ENCODE data around the gene LRRC72. TPM values are rescaled to one million over a fixed set of nuclear protein-coding genes. Genes with fewer than 3 reads are reported as not detected.
A peak's percentile ranks its signal among the peaks of the same experiment; 100 is the strongest.

The LRRC72 gene
- total RNA-seq, 2 donors from 2014 or later = not detected

- ATAC-seq = peak; percentile 99
- Histone ChIP-seq H3K27me3 (no peaks in the 10 kb centered on the region), H3K27ac (peak overlapping the region in 3 of 4 donors; percentile 21 to 46 (median 32)), H3K4me1 (no peaks in the 10 kb centered on the region), H3K36me3 (replicated peaks in 1 of 2; ENCODE audit: insufficient read depth in 1 of 2, low read depth in 2 of 2) (no peaks in the 10 kb centered on the region), H3K9me3 (no peaks in the 10 kb centered on the region), H3K4me3 (no peak overlapping the region)
- WGBS, 2 donors = 43 to 47% methylated on average over 10 of the region's 10 CpGs
- TF ChIP-seq POLR2A (IDR thresholded peaks at IDR 0.05) (no peak), CTCF (IDR thresholded peaks at IDR 0.05) (no peak)
- peak; percentile 63 to 81 (median 72) for DNase-seq
- intact Hi-C loops (cut with DNase I) = no loop called here
Observed at GRCh38 chr7:16554518-16555236, 28.1 kb downstream of the LRRC72 start.

GRCh38 chr7:16556359-16556758 lies 29.7 kb downstream of the LRRC72 start:
- H3K4me3 ChIP-seq = no peak overlapping the region
- no peaks in the 10 kb centered on the region for H3K4me1 ChIP-seq
- H3K9me3 ChIP-seq = no peaks in the 10 kb centered on the region
- intact Hi-C loops (cut with DNase I) = no loop called here
- H3K27ac ChIP-seq = no peak overlapping the region
- H3K27me3 ChIP-seq = no peaks in the 10 kb centered on the region
- H3K36me3 ChIP-seq (replicated peaks in 1 of 2; ENCODE audit: insufficient read depth in 1 of 2, low read depth in 2 of 2) = no peaks in the 10 kb centered on the region
- TF ChIP-seq CTCF (IDR thresholded peaks at IDR 0.05) (no peak), POLR2A (IDR thresholded peaks at IDR 0.05) (no peak)
- ATAC-seq (no peak), DNase-seq (no peak)
- WGBS, 2 donors = 44 to 67% methylated on average over 2 of the region's 2 CpGs

- no peak for TF ChIP-seq POLR2A (IDR thresholded peaks at IDR 0.05)
- no peak for TF ChIP-seq CTCF (IDR thresholded peaks at IDR 0.05)
- Histone ChIP-seq H3K36me3 (replicated peaks in 1 of 2; ENCODE audit: insufficient read depth in 1 of 2, low read depth in 2 of 2) (no peaks in the 10 kb centered on the region), H3K27me3 (no peaks in the 10 kb centered on the region), H3K27ac (no peak overlapping the region), H3K4me1 (no peaks in the 10 kb centered on the region), H3K4me3 (no peak overlapping the region), H3K9me3 (no peaks in the 10 kb centered on the region)
- DNase-seq (no peak), ATAC-seq (no peak)
- intact Hi-C loops (cut with DNase I) = no loop called here
- WGBS, 2 donors = 85 to 94% methylated on average over 4 of the region's 4 CpGs
Observed at GRCh38 chr7:16558761-16559302, 32.2 kb downstream of the LRRC72 start.

- no peaks in the 10 kb centered on the region for H3K27me3 ChIP-seq
- WGBS, 2 donors = 40 to 69% methylated on average over 3 of the region's 3 CpGs
- no peaks in the 10 kb centered on the region for H3K9me3 ChIP-seq
- DNase-seq (no peak), ATAC-seq (no peak)
- H3K4me1 ChIP-seq = no peaks in the 10 kb centered on the region
- H3K27ac ChIP-seq = no peak overlapping the region
- no peaks in the 10 kb centered on the region for H3K36me3 ChIP-seq (replicated peaks in 1 of 2; ENCODE audit: insufficient read depth in 1 of 2, low read depth in 2 of 2)
- intact Hi-C loops (cut with DNase I) = loop anchor here (10.0 kb wide), 1 partner anchor 125 kb away; no protein-coding TSS in a partner anchor
- H3K4me3 ChIP-seq = no peak overlapping the region
- TF ChIP-seq CTCF (IDR thresholded peaks at IDR 0.05) = no peak
- no peak for TF ChIP-seq POLR2A (IDR thresholded peaks at IDR 0.05)
Observed at GRCh38 chr7:16559497-16560179, 33.0 kb downstream of the LRRC72 start.
